H9 (cell line): ENCODE data around the gene ASTN2. TPM values are rescaled to one million over a fixed set of nuclear protein-coding genes. Genes with fewer than 3 reads are reported as not detected.

Experiments
- DNase-seq: peaks from one replicate; pipeline ENCODE4 v3.0.0-alpha.2; 2017
- H2AFZ ChIP-seq: one replicate; pipeline ENCODE4 v1.6.1; 2013; ENCODE audit warnings: mild to moderate bottlenecking, low read length, control low read depth, moderate library complexity
- H2AK5ac ChIP-seq: 2 replicates; pipeline ENCODE4 v1.6.1; 2013; ENCODE audit warnings: low read length, control low read depth, mixed read lengths; ENCODE audit not compliant: insufficient read length
- H2BK120ac ChIP-seq: one replicate; pipeline ENCODE4 v1.6.1; 2013; ENCODE audit warnings: low read depth, mild to moderate bottlenecking, low read length, control low read depth, inconsistent platforms; ENCODE audit not compliant: poor library complexity, severe bottlenecking
- H2BK12ac ChIP-seq: 2 replicates; pipeline ENCODE4 v1.6.1; 2013; ENCODE audit warnings: low read length, control low read depth, mixed read lengths, low read depth; ENCODE audit not compliant: insufficient read length
- H2BK15ac ChIP-seq: 2 replicates; pipeline ENCODE4 v1.6.1; 2013; ENCODE audit warnings: low read depth, low read length, control low read depth
- H2BK20ac ChIP-seq: one replicate; pipeline ENCODE4 v1.6.1; 2013; ENCODE audit warnings: low read depth, mild to moderate bottlenecking, low read length, control low read depth, inconsistent platforms; ENCODE audit not compliant: poor library complexity, severe bottlenecking
- H2BK5ac ChIP-seq: 2 replicates; pipeline ENCODE4 v1.6.1; 2013; ENCODE audit warnings: low read length, control low read depth, mixed read lengths; ENCODE audit not compliant: insufficient read length
- H3K14ac ChIP-seq: 2 replicates; pipeline ENCODE4 v1.6.1; 2013; ENCODE audit warnings: low read length, control low read depth; ENCODE audit not compliant: insufficient read depth
- H3K18ac ChIP-seq: 2 replicates; pipeline ENCODE4 v1.6.1; 2013; ENCODE audit warnings: low read depth, mild to moderate bottlenecking, mixed read lengths, low read length, control low read depth; ENCODE audit not compliant: insufficient read length
- H3K23ac ChIP-seq: 2 replicates; pipeline ENCODE4 v1.6.1; 2013; ENCODE audit warnings: low read length, control low read depth, mixed read lengths, low read depth; ENCODE audit not compliant: insufficient read length
- H3K23me2 ChIP-seq: 2 replicates; pipeline ENCODE4 v1.6.1; 2013; ENCODE audit warnings: low read depth, mild to moderate bottlenecking, mixed read lengths, low read length, control low read depth; ENCODE audit not compliant: insufficient read length, poor library complexity, severe bottlenecking
- H3K27ac ChIP-seq: 2 replicates; pipeline ENCODE4 v1.5.1; 2013; ENCODE audit warnings: low read length, control low read depth, mixed read lengths, low read depth; ENCODE audit not compliant: insufficient read length
- H3K27me3 ChIP-seq: 2 replicates; pipeline ENCODE4 v1.6.1; 2013; ENCODE audit warnings: low read length, control low read depth, inconsistent platforms; ENCODE audit not compliant: insufficient read depth
- H3K4ac ChIP-seq: 2 replicates; pipeline ENCODE4 v1.6.1; 2013; ENCODE audit warnings: low read depth, mild to moderate bottlenecking, control low read depth, inconsistent platforms, low read length, moderate library complexity
- H3K4me1 ChIP-seq: 2 replicates; pipeline ENCODE4 v1.6.1; 2013; ENCODE audit warnings: low read length, control low read depth, inconsistent platforms; ENCODE audit not compliant: insufficient read depth
- H3K4me2 ChIP-seq: 2 replicates; pipeline ENCODE4 v1.6.1; 2013; ENCODE audit warnings: low read length, control low read depth, mixed read lengths; ENCODE audit not compliant: insufficient read length, insufficient read depth
- H3K56ac ChIP-seq: 2 replicates; pipeline ENCODE4 v1.6.1; 2013; ENCODE audit warnings: low read depth, mild to moderate bottlenecking, mixed read lengths, low read length, control low read depth; ENCODE audit not compliant: insufficient read length
- H3K79me1 ChIP-seq: 2 replicates; pipeline ENCODE4 v1.6.1; 2013; ENCODE audit warnings: low read depth, mild to moderate bottlenecking, moderate library complexity, low read length, control low read depth, inconsistent platforms; ENCODE audit not compliant: insufficient read depth, poor library complexity, severe bottlenecking
- H3K79me2 ChIP-seq: 2 replicates; pipeline ENCODE4 v1.6.1; 2013; ENCODE audit warnings: low read length, control low read depth, inconsistent platforms; ENCODE audit not compliant: insufficient read depth
- H3K9ac ChIP-seq: 2 replicates; pipeline ENCODE4 v1.6.1; 2013; ENCODE audit warnings: low read length, control low read depth, mixed read lengths; ENCODE audit not compliant: insufficient read length; ENCODE audit errors: extremely low read depth
- H3K9me3 ChIP-seq: one replicate; pipeline ENCODE4 v1.6.1; 2013; ENCODE audit warnings: low read depth, low read length, inconsistent platforms; ENCODE audit not compliant: control insufficient read depth
- H3T11ph ChIP-seq: one replicate; pipeline ENCODE4 v1.6.1; 2013; ENCODE audit warnings: mild to moderate bottlenecking, low read length, control low read depth, inconsistent platforms
- H4K20me1 ChIP-seq: one replicate; pipeline ENCODE4 v1.6.1; 2013; ENCODE audit not compliant: control insufficient read depth, insufficient read length, insufficient read depth
- H4K5ac ChIP-seq: 2 replicates; pipeline ENCODE4 v1.6.1; 2013; ENCODE audit warnings: low read depth, mild to moderate bottlenecking, mixed read lengths, low read length, control low read depth; ENCODE audit not compliant: insufficient read length
- H4K8ac ChIP-seq: replicated peaks from 2 replicates; pipeline ENCODE4 v1.6.1; 2013; ENCODE audit warnings: low read length, control low read depth, mixed read lengths, low read depth; ENCODE audit not compliant: insufficient read length
- H4K91ac ChIP-seq: 2 replicates; pipeline ENCODE4 v1.6.1; 2013; ENCODE audit warnings: low read depth, mild to moderate bottlenecking, moderate library complexity, mixed read lengths, low read length, control low read depth; ENCODE audit not compliant: insufficient read length
- H3K27ac Mint-ChIP-seq, 3 experiments: 2 replicates in 2 of 3; 3 replicates in 1 of 3; pipeline ENCODE4 v1.8.0; 2020 to 2021; ENCODE audit warnings: mixed read lengths in 3 of 3, mild to moderate bottlenecking in 1 of 3, moderate library complexity in 1 of 3
- H3K27me3 Mint-ChIP-seq: 2 replicates; pipeline ENCODE4 v1.8.0; 2021; ENCODE audit warnings: low read depth, mild to moderate bottlenecking, moderate library complexity, mixed read lengths
- H3K36me3 Mint-ChIP-seq, 3 experiments: 2 replicates in 2 of 3; 3 replicates in 1 of 3; pipeline ENCODE4 v1.8.0; 2020 to 2021; ENCODE audit warnings: low read depth in 3 of 3, mixed read lengths in 3 of 3; ENCODE audit not compliant: insufficient read depth in 1 of 3
- H3K4me1 Mint-ChIP-seq, 2 experiments: 2 replicates each; pipeline ENCODE4 v1.8.0; 2020; ENCODE audit warnings: mixed read lengths in 2 of 2
- H3K4me3 Mint-ChIP-seq, 2 experiments: 2 replicates in 1 of 2; 3 replicates in 1 of 2; pipeline ENCODE4 v1.8.0; 2020 to 2021; ENCODE audit warnings: mild to moderate bottlenecking in 2 of 2, mixed read lengths in 2 of 2, moderate library complexity in 1 of 2
- H3K9me3 Mint-ChIP-seq, 2 experiments: 2 replicates in 1 of 2; 3 replicates in 1 of 2; pipeline ENCODE4 v1.8.0; 2020; ENCODE audit warnings: mild to moderate bottlenecking in 2 of 2, mixed read lengths in 2 of 2, moderate library complexity in 1 of 2
- CTCF ChIP-seq: fragments of 200-600 bp; sonication (generic); conservative IDR thresholded peaks from 3 replicates; pipeline ENCODE4 v1.8.0; 2021; ENCODE audit warnings: antibody characterized with exemption, mild to moderate bottlenecking
- WGBS: extraction: QIAGEN DNeasy Blood & Tissue Kit; methylation state at CpG from one replicate; pipeline ENCODE4 v1.1.7; 2013; ENCODE audit warnings: missing lambda C conversion rate, low lambda C conversion rate, mixed read lengths; ENCODE audit not compliant: insufficient read length; ENCODE audit errors: extremely low coverage; 5-methylcytosine and 5-hydroxymethylcytosine counted together
- total RNA-seq: library from RNA; stranded (reverse); gene quantifications from 2 replicates; pipeline ENCODE4 v1.2.1, GENCODE V29; 2021

ASTN2 gene
- total RNA-seq, 1 experiment from 2014 or later = 9.7 TPM

GRCh38 chr9:116767219-116767618, 647.6 kb downstream of the ASTN2 start:
- Histone ChIP-seq H3K56ac (no peak overlapping the region), H2BK12ac (no peak overlapping the region), H2AK5ac (no peak overlapping the region), H3K18ac (no peak overlapping the region), H2BK120ac (no peak overlapping the region), H4K91ac (no peak overlapping the region), H4K8ac (no peak overlapping the region), H2BK20ac (no peak overlapping the region), H2BK5ac (no peak overlapping the region), H2AFZ (no peak overlapping the region), H4K20me1 (no peaks in the 10 kb centered on the region), H3K4me1 (no peaks in the 10 kb centered on the region), H3K9ac (no peak overlapping the region), H3K4ac (no peak overlapping the region), H4K5ac (no peak overlapping the region), H3K79me1 (no peaks in the 10 kb centered on the region), H3K9me3 (no peaks in the 10 kb centered on the region), H3T11ph (no peak overlapping the region), H3K23me2 (no peaks in the 10 kb centered on the region), H2BK15ac (no peak overlapping the region), H3K23ac (no peak overlapping the region), H3K27ac (no peak overlapping the region), H3K4me2 (no peak overlapping the region), H3K27me3 (no peaks in the 10 kb centered on the region), H3K79me2 (no peaks in the 10 kb centered on the region), H3K14ac (no peak overlapping the region)
- no CpG with 5 or more reads among the region's 8 CpGs for WGBS
- H3K27ac Mint-ChIP-seq = no peak overlapping the region
- peaks cover 0 to 1% of the 10 kb centered on the region in 2 experiments; a peak in 2 of 5 replicates for H3K9me3 Mint-ChIP-seq
- no peak overlapping the region for H3K4me3 Mint-ChIP-seq
- DNase-seq = no peak
- no peaks in the 10 kb centered on the region for H3K27me3 Mint-ChIP-seq
- TF ChIP-seq CTCF = no peak
- H3K36me3 Mint-ChIP-seq = 0 out of 7 replicates have a peak, but pooled peaks cover 0 to under 1% (median 0%) of the 10 kb centered on the region in 3 experiments
- no peaks in the 10 kb centered on the region for H3K4me1 Mint-ChIP-seq
